Neural cell (in vitro differentiated cells): ENCODE data around the gene PDE6D.

Experiments used
- EP300 ChIP-seq: fragments of 450-650 bp; conservative IDR thresholded peaks from 2 replicates; pipeline ENCODE4 v1.6.1; 2014; ENCODE audit warnings: antibody characterized with exemption, mild to moderate bottlenecking, moderate library complexity; ENCODE audit not compliant: poor library complexity, severe bottlenecking
- EZH2 ChIP-seq: fragments of 200-600, 300-800 bp; shearing (Covaris generic), sonication (generic); IDR thresholded peaks from 2 replicates; pipeline ENCODE4 v1.6.1; 2014; ENCODE audit warnings: antibody characterized with exemption, low read length, borderline replicate concordance, mild to moderate bottlenecking; ENCODE audit not compliant: insufficient read depth, poor library complexity, severe bottlenecking
- TF ChIP-seq, protein P1 (sequence below): fragments of 450-650 bp; IDR thresholded peaks from 2 replicates; pipeline ENCODE4 v1.5.1; 2014; ENCODE audit warnings: antibody characterized with exemption, mild to moderate bottlenecking, moderate library complexity; ENCODE audit not compliant: poor library complexity, severe bottlenecking

- TF ChIP-seq, protein P1, sequence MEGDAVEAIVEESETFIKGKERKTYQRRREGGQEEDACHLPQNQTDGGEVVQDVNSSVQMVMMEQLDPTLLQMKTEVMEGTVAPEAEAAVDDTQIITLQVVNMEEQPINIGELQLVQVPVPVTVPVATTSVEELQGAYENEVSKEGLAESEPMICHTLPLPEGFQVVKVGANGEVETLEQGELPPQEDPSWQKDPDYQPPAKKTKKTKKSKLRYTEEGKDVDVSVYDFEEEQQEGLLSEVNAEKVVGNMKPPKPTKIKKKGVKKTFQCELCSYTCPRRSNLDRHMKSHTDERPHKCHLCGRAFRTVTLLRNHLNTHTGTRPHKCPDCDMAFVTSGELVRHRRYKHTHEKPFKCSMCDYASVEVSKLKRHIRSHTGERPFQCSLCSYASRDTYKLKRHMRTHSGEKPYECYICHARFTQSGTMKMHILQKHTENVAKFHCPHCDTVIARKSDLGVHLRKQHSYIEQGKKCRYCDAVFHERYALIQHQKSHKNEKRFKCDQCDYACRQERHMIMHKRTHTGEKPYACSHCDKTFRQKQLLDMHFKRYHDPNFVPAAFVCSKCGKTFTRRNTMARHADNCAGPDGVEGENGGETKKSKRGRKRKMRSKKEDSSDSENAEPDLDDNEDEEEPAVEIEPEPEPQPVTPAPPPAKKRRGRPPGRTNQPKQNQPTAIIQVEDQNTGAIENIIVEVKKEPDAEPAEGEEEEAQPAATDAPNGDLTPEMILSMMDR = no peak
- TF ChIP-seq EZH2 = no peak
- TF ChIP-seq EP300 = no peak
Measured at GRCh38 chr2:231810905-231811304, 29.8 kb upstream of the PDE6D start.
